CD4-positive, alpha-beta T cell (primary cell): ENCODE data around the gene MEIOSIN. TPM values are rescaled to one million over a fixed set of nuclear protein-coding genes. Genes with fewer than 3 reads are reported as not detected.

Experiments
- ATAC-seq: fragments of 200-7000 bp; cut with Tn5 transposase; one replicate; pipeline ENCODE4 v1.10.0; 2022; ENCODE audit warnings: mild to moderate bottlenecking; ENCODE audit not compliant: poor library complexity
- CTCF ChIA-PET: fragments of 350-600 bp; sonication (Branson Sonifier 250); formaldehyde crosslinking; loops from one replicate; lab custom pipeline; 2021; ENCODE audit warnings: antibody characterized with exemption, inconsistent platforms; lab: Charles Lee
- POLR2A ChIA-PET: fragments of 350-600 bp; sonication (Branson Sonifier 250); formaldehyde crosslinking; loops from one replicate; lab custom pipeline; 2021; ENCODE audit warnings: antibody characterized with exemption, inconsistent platforms; lab: Charles Lee
- DNase-seq, 14 experiments: peaks; one replicate each; pipeline ENCODE4 v3.0.0-alpha.2; 2013 to 2020; ENCODE audit warnings: mixed read lengths in 2 of 14
- H3K27ac ChIP-seq, 2 donors: one replicate each; pipeline versions ENCODE4 v1.5.1 to v1.7.0; 2013; ENCODE audit warnings: low read length in 2 of 2, low read depth in 1 of 2, mild to moderate bottlenecking in 1 of 2
- H3K27me3 ChIP-seq, 2 experiments: 1 replicate in 1 of 2; 2 replicates in 1 of 2; pipeline versions ENCODE4 v1.6.1 to v1.7.0; 2013; ENCODE audit warnings: low read length in 2 of 2, control low read depth in 1 of 2, mild to moderate bottlenecking in 1 of 2, moderate library complexity in 1 of 2; ENCODE audit not compliant: insufficient read depth in 2 of 2, control insufficient read depth in 1 of 2
- H3K36me3 ChIP-seq: one replicate; pipeline ENCODE4 v1.6.1; 2013; ENCODE audit warnings: low read length, control low read depth; ENCODE audit not compliant: insufficient read depth
- H3K4me1 ChIP-seq: one replicate; pipeline ENCODE4 v1.6.1; 2013; ENCODE audit warnings: low read length, control low read depth; ENCODE audit not compliant: insufficient read depth
- H3K4me3 ChIP-seq: one replicate; pipeline ENCODE4 v1.5.1; 2013; ENCODE audit warnings: mild to moderate bottlenecking, low read length, moderate library complexity
- H3K9me3 ChIP-seq, 2 experiments: 1 replicate in 1 of 2; 2 replicates in 1 of 2; pipeline versions ENCODE4 v1.6.1 to v1.7.0; 2013; ENCODE audit warnings: low read length in 2 of 2, mild to moderate bottlenecking in 2 of 2, control low read depth in 1 of 2, moderate library complexity in 1 of 2; ENCODE audit not compliant: control insufficient read depth in 1 of 2, insufficient read depth in 1 of 2
- H3K27ac Mint-ChIP-seq: one replicate; pipeline ENCODE4 v1.8.0; 2020; ENCODE audit warnings: mixed read lengths
- H3K27me3 Mint-ChIP-seq: one replicate; pipeline ENCODE4 v1.8.0; 2021; ENCODE audit warnings: mixed read lengths
- H3K36me3 Mint-ChIP-seq: one replicate; pipeline ENCODE4 v1.8.0; 2021; ENCODE audit warnings: low read depth, mixed read lengths
- H3K4me1 Mint-ChIP-seq: one replicate; pipeline ENCODE4 v1.8.0; 2021; ENCODE audit warnings: low read depth, mixed read lengths
- H3K4me3 Mint-ChIP-seq: one replicate; pipeline ENCODE4 v1.8.0; 2020; ENCODE audit warnings: mild to moderate bottlenecking, mixed read lengths
- H3K9me3 Mint-ChIP-seq: one replicate; pipeline ENCODE4 v1.8.0; 2020; ENCODE audit warnings: mixed read lengths
- intact Hi-C, 2 experiments: fragments of 100-400 bp; cut with DNase I in 1 of 2; cut with micrococcal nuclease in 1 of 2; formaldehyde crosslinking; loops; one replicate each; pipeline versions ENCODE4 v1.15.1 to v1.9.0; 2023 to 2025; cut with DNase I, micrococcal nuclease
- total RNA-seq, 174 experiments: library from RNA in 2 of 174; stranded (reverse) in 2 of 174; gene quantifications; one replicate each; pipeline ENCODE4 v1.2.3 and lab custom pipeline; 2021 to 2026
- TF ChIP-seq, protein P1 (sequence below): fragments of 200-600 bp; IDR thresholded peaks from one replicate; pipeline ENCODE4 v1.8.0; 2022; ENCODE audit warnings: antibody characterized with exemption, mild to moderate bottlenecking

The MEIOSIN gene
- total RNA-seq, 2 experiments from 2014 or later = not detected

DNA sequence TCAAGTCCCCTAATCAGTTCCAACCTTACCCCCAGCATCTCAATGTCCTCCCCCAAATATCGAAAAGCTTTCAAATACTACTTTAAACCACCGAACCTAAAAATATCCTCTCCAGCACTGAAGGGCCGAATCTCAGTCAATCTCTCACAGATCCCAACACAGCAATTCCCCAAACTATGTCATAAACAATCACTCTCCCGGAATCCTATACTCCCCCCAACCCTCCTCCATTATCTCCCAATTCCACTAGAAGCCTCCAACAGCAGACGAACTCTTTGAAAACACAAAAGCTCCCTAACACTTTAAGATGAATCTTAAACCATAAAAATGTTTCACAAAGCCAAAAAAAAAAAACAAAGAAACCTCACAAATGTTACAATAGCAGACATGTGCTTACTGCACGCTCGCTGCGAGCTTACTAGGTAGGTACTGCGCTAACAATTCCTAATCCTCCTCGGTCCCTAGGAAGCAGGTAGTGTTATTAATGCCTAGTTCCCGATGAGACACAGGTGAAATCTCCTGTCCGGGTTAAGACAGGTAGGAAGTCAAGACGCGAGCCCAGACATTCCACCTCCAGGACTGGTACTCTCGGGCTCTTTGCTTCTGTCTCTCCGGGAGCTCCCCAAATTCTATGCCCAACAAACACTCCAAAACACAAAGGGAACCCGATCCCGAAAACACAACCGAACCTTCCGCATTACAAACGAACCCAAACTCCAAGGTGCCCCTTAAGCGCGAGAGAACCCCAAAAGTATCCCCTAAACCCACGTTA lies 16.7 kb upstream of the MEIOSIN start:
- intact Hi-C loops = loop anchor here (1.0 to 5.0 kb wide), 8 partner anchors 14 to 631 kb away; partner anchors contain the start of genes FBXO46 (in 2 of the 2), QPCTL (in 2 of the 2), CCDC61 (in 1 of the 2) and FOXA3 (in 1 of the 2)
- peak in 6 of 14 experiments; percentile 8 to 55 (median 29) for DNase-seq
- H3K36me3 Mint-ChIP-seq = peaks cover 30% of the 10 kb centered on the region

DNA sequence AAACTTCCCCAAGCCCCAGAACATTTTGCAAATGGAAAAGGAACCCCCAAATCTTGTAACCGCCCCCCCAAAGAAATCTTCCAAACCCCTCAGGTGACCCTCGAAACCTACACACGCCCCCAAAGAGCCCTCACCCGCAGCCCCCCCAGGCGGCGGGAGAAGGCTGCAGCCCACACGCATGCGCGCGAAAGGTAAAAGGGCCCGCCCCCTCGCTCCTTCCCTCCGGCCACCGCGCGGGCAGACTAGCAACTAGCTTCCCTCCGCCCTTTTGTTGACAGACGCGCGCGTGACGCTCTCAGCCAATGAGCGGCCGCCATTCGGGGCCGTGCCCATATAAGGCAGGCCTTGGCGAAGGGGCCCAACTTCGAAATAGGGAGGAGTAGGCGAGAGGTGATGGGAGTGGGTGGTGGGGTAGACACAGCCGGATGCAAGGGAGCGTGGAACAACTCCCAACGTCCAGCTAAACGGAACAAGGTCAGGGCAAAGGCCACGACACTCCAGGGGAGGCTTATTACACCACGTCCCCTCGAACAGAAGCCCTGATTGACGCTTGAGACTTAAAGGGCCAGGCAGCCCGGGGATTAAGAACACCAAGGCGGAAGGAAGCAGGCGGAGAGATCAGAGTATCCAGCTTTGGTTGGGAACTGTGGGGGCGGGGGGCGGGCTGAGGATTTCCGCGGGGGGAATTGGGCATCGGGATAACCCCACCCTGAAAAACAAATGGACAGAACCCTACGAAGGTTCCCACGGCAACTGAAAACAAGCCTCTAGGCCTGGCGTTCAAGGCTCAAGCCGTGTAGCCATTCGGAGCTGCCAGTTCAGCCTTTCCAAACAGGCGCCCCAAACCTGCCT lies 15.9 kb upstream of the MEIOSIN start:
- peaks cover 29% of the 10 kb centered on the region for H3K36me3 ChIP-seq
- H3K4me3 ChIP-seq = peak overlapping the region; percentile 78
- H3K27me3 Mint-ChIP-seq = no peaks in the 10 kb centered on the region
- DNase-seq (peak; percentile 92 to 99 (median 96)), ATAC-seq (peak; percentile 95)
- no peaks in the 10 kb centered on the region for H3K9me3 Mint-ChIP-seq
- H3K4me3 Mint-ChIP-seq = peak overlapping the region; percentile 90
- TF ChIP-seq, protein P1, sequence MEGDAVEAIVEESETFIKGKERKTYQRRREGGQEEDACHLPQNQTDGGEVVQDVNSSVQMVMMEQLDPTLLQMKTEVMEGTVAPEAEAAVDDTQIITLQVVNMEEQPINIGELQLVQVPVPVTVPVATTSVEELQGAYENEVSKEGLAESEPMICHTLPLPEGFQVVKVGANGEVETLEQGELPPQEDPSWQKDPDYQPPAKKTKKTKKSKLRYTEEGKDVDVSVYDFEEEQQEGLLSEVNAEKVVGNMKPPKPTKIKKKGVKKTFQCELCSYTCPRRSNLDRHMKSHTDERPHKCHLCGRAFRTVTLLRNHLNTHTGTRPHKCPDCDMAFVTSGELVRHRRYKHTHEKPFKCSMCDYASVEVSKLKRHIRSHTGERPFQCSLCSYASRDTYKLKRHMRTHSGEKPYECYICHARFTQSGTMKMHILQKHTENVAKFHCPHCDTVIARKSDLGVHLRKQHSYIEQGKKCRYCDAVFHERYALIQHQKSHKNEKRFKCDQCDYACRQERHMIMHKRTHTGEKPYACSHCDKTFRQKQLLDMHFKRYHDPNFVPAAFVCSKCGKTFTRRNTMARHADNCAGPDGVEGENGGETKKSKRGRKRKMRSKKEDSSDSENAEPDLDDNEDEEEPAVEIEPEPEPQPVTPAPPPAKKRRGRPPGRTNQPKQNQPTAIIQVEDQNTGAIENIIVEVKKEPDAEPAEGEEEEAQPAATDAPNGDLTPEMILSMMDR = no peak
- intact Hi-C loops = loop anchor here (1.0 to 5.0 kb wide), 8 partner anchors 13 to 630 kb away; partner anchors contain the start of genes FBXO46 (in 2 of the 2), QPCTL (in 2 of the 2), CCDC61 (in 1 of the 2) and FOXA3 (in 1 of the 2)
- H3K4me1 Mint-ChIP-seq = peaks cover 42% of the 10 kb centered on the region
- H3K27ac Mint-ChIP-seq = peak overlapping the region; percentile 89
- peaks cover 28% of the 10 kb centered on the region for H3K4me1 ChIP-seq
- no peaks in the 10 kb centered on the region for H3K27me3 ChIP-seq
- H3K9me3 ChIP-seq = no peaks in the 10 kb centered on the region
- H3K27ac ChIP-seq = peak overlapping the region; percentile 80 to 96
- ChIA-PET CTCF (interaction anchor here (0.6 to 3.9 kb wide), 7 partner anchors 10 to 238 kb away, joined by 3 to 22 read pairs (median 5); partner anchors contain the start of genes FBXO46 and QPCTL), POLR2A (interaction anchor here (0.6 to 4.0 kb wide), 26 partner anchors 8 to 539 kb away, joined by 3 to 56 read pairs (median 4); partner anchors contain the start of genes BLOC1S3, DMWD, FBXO46 and FOSB)
- peaks cover 27% of the 10 kb centered on the region for H3K36me3 Mint-ChIP-seq

More for the DNA sequence above, 16.7 kb upstream of the MEIOSIN start:
- Histone ChIP-seq H3K9me3 (peaks cover 0 to 3% of the 10 kb centered on the region in 2 experiments), H3K27ac (peak overlapping the region; percentile 56 to 80), H3K36me3 (peaks cover 29% of the 10 kb centered on the region), H3K4me3 (peak overlapping the region; percentile 78), H3K27me3 (no peaks in the 10 kb centered on the region), H3K4me1 (peaks cover 28% of the 10 kb centered on the region)
- ATAC-seq = no peak
- H3K9me3 Mint-ChIP-seq = no peaks in the 10 kb centered on the region
- CTCF ChIA-PET = interaction anchor here (0.6 to 3.9 kb wide), 6 partner anchors 14 to 238 kb away, joined by 3 to 22 read pairs (median 4); partner anchors contain the start of genes FBXO46 and QPCTL
- peak overlapping the region; percentile 89 for H3K27ac Mint-ChIP-seq
- TF ChIP-seq, protein P1 = no peak
- H3K4me3 Mint-ChIP-seq = peak overlapping the region; percentile 90
- peaks cover 42% of the 10 kb centered on the region for H3K4me1 Mint-ChIP-seq
- POLR2A ChIA-PET = interaction anchor here (0.6 to 4.0 kb wide), 25 partner anchors 9 to 538 kb away, joined by 3 to 56 read pairs (median 4); partner anchors contain the start of genes BLOC1S3, DMWD, FBXO46 and FOSB
- H3K27me3 Mint-ChIP-seq = no peaks in the 10 kb centered on the region
